ENCODE measurements around the gene FCHSD1.

FCHSD1 gene

GRCh38 chr5:141655020-141655419 lies 3.8 kb upstream of the FCHSD1 start:
- ChIA-PET CTCF (interaction anchor here (1.7 kb wide), 1 partner anchor 14 kb away, joined by 3 read pairs; no protein-coding TSS in a partner anchor), POLR2A (no interaction called here)
- Histone ChIP-seq H3K36me3 (ENCODE audit: control insufficient read depth in 4 of 4, insufficient read depth in 4 of 4, low read length in 3 of 4) (no peaks in the 10 kb centered on the region), H3K27me3 (replicated peaks in 2 of 5; ENCODE audit: control insufficient read depth in 4 of 5, insufficient read depth in 5 of 5, low read length in 4 of 5) (peaks cover 0 to 4% (median 0%) of the 10 kb centered on the region in 5 experiments), H3K4me3 (ENCODE audit: control insufficient read depth in 1 of 7, extremely low read depth in 1 of 7, insufficient read depth in 4 of 7, low read depth in 2 of 7, low read length in 6 of 7) (no peak overlapping the region), H3K27ac (ENCODE audit: insufficient read depth in 1 of 2, low read depth in 1 of 2, low read length in 2 of 2, poor library complexity in 1 of 2, severe bottlenecking in 2 of 2) (no peak overlapping the region), H3K4me1 (ENCODE audit: control extremely low read depth in 1 of 4, control insufficient read depth in 4 of 4, insufficient read depth in 4 of 4, low read length in 3 of 4) (peaks cover 5 to 15% (median 11%) of the 10 kb centered on the region in 4 experiments), H3K9me3 (ENCODE audit: control extremely low read depth in 1 of 5, control insufficient read depth in 4 of 5, insufficient read depth in 2 of 5, low read depth in 1 of 5, low read length in 4 of 5) (peaks cover 0 to 2% (median 0%) of the 10 kb centered on the region in 5 experiments)
- 92% methylated on average over 2 of the region's 7 CpGs for WGBS (ENCODE audit: insufficient coverage)
- DNase-seq, result no peak

GRCh38 chr5:141654298-141654697 lies 3.1 kb upstream of the FCHSD1 start:
- Histone ChIP-seq H3K27me3 (replicated peaks in 2 of 5; ENCODE audit: control insufficient read depth in 4 of 5, insufficient read depth in 5 of 5, low read length in 4 of 5) (peaks cover 0 to 4% (median 0%) of the 10 kb centered on the region in 5 experiments), H3K9me3 (ENCODE audit: control extremely low read depth in 1 of 5, control insufficient read depth in 4 of 5, insufficient read depth in 2 of 5, low read depth in 1 of 5, low read length in 4 of 5) (peaks cover 0 to 1% (median 0%) of the 10 kb centered on the region in 5 experiments), H3K4me1 (ENCODE audit: control extremely low read depth in 1 of 4, control insufficient read depth in 4 of 4, insufficient read depth in 4 of 4, low read length in 3 of 4) (peaks cover 5 to 15% (median 11%) of the 10 kb centered on the region in 4 experiments), H3K27ac (ENCODE audit: insufficient read depth in 1 of 2, low read depth in 1 of 2, low read length in 2 of 2, poor library complexity in 1 of 2, severe bottlenecking in 2 of 2) (no peak overlapping the region), H3K4me3 (ENCODE audit: control insufficient read depth in 1 of 7, extremely low read depth in 1 of 7, insufficient read depth in 4 of 7, low read depth in 2 of 7, low read length in 6 of 7) (no peak overlapping the region), H3K36me3 (ENCODE audit: control insufficient read depth in 4 of 4, insufficient read depth in 4 of 4, low read length in 3 of 4) (no peaks in the 10 kb centered on the region)
- DNase-seq, result no peak
- ChIA-PET CTCF (interaction anchor here (0.9 to 2.6 kb wide), 4 partner anchors 13 to 62 kb away, joined by 3 to 9 read pairs (median 4); no protein-coding TSS in a partner anchor), POLR2A (no interaction called here)
- WGBS (ENCODE audit: insufficient coverage), result no CpG with 5 or more reads among the region's 2 CpGs

- WGBS (ENCODE audit: insufficient coverage), result 64% methylated on average over 8 of the region's 9 CpGs
- no peak for DNase-seq
- Histone ChIP-seq H3K4me3 (ENCODE audit: control insufficient read depth in 1 of 7, extremely low read depth in 1 of 7, insufficient read depth in 4 of 7, low read depth in 2 of 7, low read length in 6 of 7) (peak overlapping the region; percentile 58 to 87 (median 71)), H3K36me3 (ENCODE audit: control insufficient read depth in 4 of 4, insufficient read depth in 4 of 4, low read length in 3 of 4) (peaks cover under 1 to 16% (median 9%) of the 10 kb centered on the region in 4 experiments), H3K27me3 (replicated peaks in 2 of 5; ENCODE audit: control insufficient read depth in 4 of 5, insufficient read depth in 5 of 5, low read length in 4 of 5) (peaks cover 0 to under 1% (median 0%) of the 10 kb centered on the region in 5 experiments), H3K27ac (ENCODE audit: insufficient read depth in 1 of 2, low read depth in 1 of 2, low read length in 2 of 2, poor library complexity in 1 of 2, severe bottlenecking in 2 of 2) (peak overlapping the region in 1 of 2 experiments; percentile 21), H3K9me3 (ENCODE audit: control extremely low read depth in 1 of 5, control insufficient read depth in 4 of 5, insufficient read depth in 2 of 5, low read depth in 1 of 5, low read length in 4 of 5) (no peaks in the 10 kb centered on the region), H3K4me1 (ENCODE audit: control extremely low read depth in 1 of 4, control insufficient read depth in 4 of 4, insufficient read depth in 4 of 4, low read length in 3 of 4) (peaks cover 5 to 15% (median 11%) of the 10 kb centered on the region in 4 experiments)
- ChIA-PET CTCF (interaction anchor here (1.0 to 2.6 kb wide), 3 partner anchors 15 to 29 kb away, joined by 3 to 9 read pairs (median 5); partner anchors contain the start of genes HDAC3 and RELL2), POLR2A (no interaction called here)
Measured at GRCh38 chr5:141651728-141652105, 499 bp upstream of the FCHSD1 start.

GRCh38 chr5:141649972-141650371 lies 1.2 kb downstream of the FCHSD1 start:
- no peaks in the 10 kb centered on the region for H3K9me3 ChIP-seq (ENCODE audit: control extremely low read depth in 1 of 5, control insufficient read depth in 4 of 5, insufficient read depth in 2 of 5, low read depth in 1 of 5, low read length in 4 of 5)
- peaks cover 2 to 32% (median 16%) of the 10 kb centered on the region in 4 experiments for H3K36me3 ChIP-seq (ENCODE audit: control insufficient read depth in 4 of 4, insufficient read depth in 4 of 4, low read length in 3 of 4)
- H3K4me1 ChIP-seq (ENCODE audit: control extremely low read depth in 1 of 4, control insufficient read depth in 4 of 4, insufficient read depth in 4 of 4, low read length in 3 of 4), result peaks cover 5 to 15% (median 11%) of the 10 kb centered on the region in 4 experiments
- no peak overlapping the region for H3K4me3 ChIP-seq (ENCODE audit: control insufficient read depth in 1 of 7, extremely low read depth in 1 of 7, insufficient read depth in 4 of 7, low read depth in 2 of 7, low read length in 6 of 7)
- CTCF ChIA-PET, result interaction anchor here (0.5 to 1.1 kb wide), 2 partner anchors 13 to 928 kb away, joined by 3 read pairs; no protein-coding TSS in a partner anchor
- H3K27ac ChIP-seq (ENCODE audit: insufficient read depth in 1 of 2, low read depth in 1 of 2, low read length in 2 of 2, poor library complexity in 1 of 2, severe bottlenecking in 2 of 2), result no peak overlapping the region
- POLR2A ChIA-PET, result no interaction called here
- DNase-seq, result no peak
- no peaks in the 10 kb centered on the region for H3K27me3 ChIP-seq (replicated peaks in 2 of 5; ENCODE audit: control insufficient read depth in 4 of 5, insufficient read depth in 5 of 5, low read length in 4 of 5)

- WGBS (ENCODE audit: insufficient coverage), result 99% methylated on average over 17 of the region's 17 CpGs
- ChIA-PET CTCF (interaction anchor here (1.1 kb wide), 1 partner anchor 14 kb away, joined by 3 read pairs; no protein-coding TSS in a partner anchor), POLR2A (no interaction called here)
- Histone ChIP-seq H3K27ac (ENCODE audit: insufficient read depth in 1 of 2, low read depth in 1 of 2, low read length in 2 of 2, poor library complexity in 1 of 2, severe bottlenecking in 2 of 2) (no peak overlapping the region), H3K36me3 (ENCODE audit: control insufficient read depth in 4 of 4, insufficient read depth in 4 of 4, low read length in 3 of 4) (peaks cover 2 to 40% (median 19%) of the 10 kb centered on the region in 4 experiments), H3K27me3 (replicated peaks in 2 of 5; ENCODE audit: control insufficient read depth in 4 of 5, insufficient read depth in 5 of 5, low read length in 4 of 5) (no peaks in the 10 kb centered on the region), H3K4me3 (ENCODE audit: control insufficient read depth in 1 of 7, extremely low read depth in 1 of 7, insufficient read depth in 4 of 7, low read depth in 2 of 7, low read length in 6 of 7) (no peak overlapping the region), H3K9me3 (ENCODE audit: control extremely low read depth in 1 of 5, control insufficient read depth in 4 of 5, insufficient read depth in 2 of 5, low read depth in 1 of 5, low read length in 4 of 5) (no peaks in the 10 kb centered on the region), H3K4me1 (ENCODE audit: control extremely low read depth in 1 of 4, control insufficient read depth in 4 of 4, insufficient read depth in 4 of 4, low read length in 3 of 4) (peaks cover 5 to 15% (median 11%) of the 10 kb centered on the region in 4 experiments)
- DNase-seq, result no peak
Measured at GRCh38 chr5:141649056-141649688, 2.0 kb downstream of the FCHSD1 start.

- DNase-seq, result no peak
- 100% methylated on average over 2 of the region's 3 CpGs for WGBS (ENCODE audit: insufficient coverage)
- Histone ChIP-seq H3K27me3 (replicated peaks in 2 of 5; ENCODE audit: control insufficient read depth in 4 of 5, insufficient read depth in 5 of 5, low read length in 4 of 5) (no peaks in the 10 kb centered on the region), H3K4me3 (ENCODE audit: control insufficient read depth in 1 of 7, extremely low read depth in 1 of 7, insufficient read depth in 4 of 7, low read depth in 2 of 7, low read length in 6 of 7) (no peak overlapping the region), H3K36me3 (ENCODE audit: control insufficient read depth in 4 of 4, insufficient read depth in 4 of 4, low read length in 3 of 4) (peaks cover 2 to 45% (median 23%) of the 10 kb centered on the region in 4 experiments), H3K9me3 (ENCODE audit: control extremely low read depth in 1 of 5, control insufficient read depth in 4 of 5, insufficient read depth in 2 of 5, low read depth in 1 of 5, low read length in 4 of 5) (no peaks in the 10 kb centered on the region), H3K27ac (ENCODE audit: insufficient read depth in 1 of 2, low read depth in 1 of 2, low read length in 2 of 2, poor library complexity in 1 of 2, severe bottlenecking in 2 of 2) (no peak overlapping the region), H3K4me1 (ENCODE audit: control extremely low read depth in 1 of 4, control insufficient read depth in 4 of 4, insufficient read depth in 4 of 4, low read length in 3 of 4) (peaks cover 5 to 15% (median 12%) of the 10 kb centered on the region in 4 experiments)
- ChIA-PET CTCF (interaction anchor here (1.0 kb wide), 1 partner anchor 27 kb away, joined by 3 read pairs; no protein-coding TSS in a partner anchor), POLR2A (interaction anchor here (0.7 kb wide), 1 partner anchor 856 kb away, joined by 3 read pairs; no protein-coding TSS in a partner anchor)
Measured at GRCh38 chr5:141647851-141648250, 3.4 kb downstream of the FCHSD1 start.

GRCh38 chr5:141647242-141647641 lies 4.0 kb downstream of the FCHSD1 start:
- H3K27ac ChIP-seq (ENCODE audit: insufficient read depth in 1 of 2, low read depth in 1 of 2, low read length in 2 of 2, poor library complexity in 1 of 2, severe bottlenecking in 2 of 2), result no peak overlapping the region
- DNase-seq, result no peak
- H3K36me3 ChIP-seq (ENCODE audit: control insufficient read depth in 4 of 4, insufficient read depth in 4 of 4, low read length in 3 of 4), result peaks cover 2 to 48% (median 25%) of the 10 kb centered on the region in 4 experiments
- no peaks in the 10 kb centered on the region for H3K27me3 ChIP-seq (replicated peaks in 2 of 5; ENCODE audit: control insufficient read depth in 4 of 5, insufficient read depth in 5 of 5, low read length in 4 of 5)
- H3K9me3 ChIP-seq (ENCODE audit: control extremely low read depth in 1 of 5, control insufficient read depth in 4 of 5, insufficient read depth in 2 of 5, low read depth in 1 of 5, low read length in 4 of 5), result no peaks in the 10 kb centered on the region
- 98% methylated on average over 5 of the region's 5 CpGs for WGBS (ENCODE audit: insufficient coverage)
- CTCF ChIA-PET, result interaction anchor here (1.0 to 1.4 kb wide), 4 partner anchors 9 to 27 kb away, joined by 3 read pairs; no protein-coding TSS in a partner anchor
- H3K4me3 ChIP-seq (ENCODE audit: control insufficient read depth in 1 of 7, extremely low read depth in 1 of 7, insufficient read depth in 4 of 7, low read depth in 2 of 7, low read length in 6 of 7), result no peak overlapping the region
- POLR2A ChIA-PET, result no interaction called here
- H3K4me1 ChIP-seq (ENCODE audit: control extremely low read depth in 1 of 4, control insufficient read depth in 4 of 4, insufficient read depth in 4 of 4, low read length in 3 of 4), result peaks cover 5 to 14% (median 12%) of the 10 kb centered on the region in 4 experiments
